IPS-18c (cell line): ENCODE results near the gene CARS1.

Experiments used
- H3K4me3 ChIP-seq: 2 replicates; pipeline ENCODE4 v1.7.0; 2013; ENCODE audit warnings: low read depth, mild to moderate bottlenecking, low read length, moderate library complexity; ENCODE audit not compliant: insufficient read depth
- H3K9me3 ChIP-seq: one replicate; pipeline ENCODE4 v1.6.1; 2013; ENCODE audit warnings: mild to moderate bottlenecking, low read length, moderate library complexity; ENCODE audit not compliant: control insufficient read depth, insufficient read depth

CARS1 gene

DNA sequence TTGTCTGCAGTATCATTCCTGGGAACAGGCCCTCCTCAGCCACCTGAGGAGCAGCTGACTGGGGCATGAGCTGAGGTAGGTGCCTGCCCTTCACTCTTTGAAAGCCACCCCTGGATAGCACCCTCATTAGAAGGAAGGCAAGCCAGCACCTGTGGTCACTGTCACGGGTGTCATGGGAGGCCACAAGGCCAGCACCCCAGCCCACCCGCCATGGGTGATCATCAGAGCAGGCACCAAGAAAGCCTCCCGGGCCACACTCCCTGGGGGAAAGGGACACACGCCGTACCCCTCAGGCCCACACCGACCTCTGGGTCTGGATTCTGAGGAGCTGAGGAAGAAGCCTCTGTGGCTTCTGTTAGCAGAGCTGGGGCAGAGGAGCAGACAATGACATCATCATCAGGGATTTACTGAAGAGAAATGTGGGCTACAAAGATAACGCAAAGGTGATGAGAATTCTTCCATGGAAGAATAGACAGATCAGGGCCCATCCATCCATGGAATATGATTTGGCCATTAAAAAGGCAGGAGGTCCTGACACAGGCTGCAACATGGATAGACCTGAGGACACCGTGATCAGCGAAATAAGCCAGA lies 48.4 kb downstream of the CARS1 start:
- Histone ChIP-seq H3K9me3 (no peaks in the 10 kb centered on the region), H3K4me3 (no peak overlapping the region)

- H3K4me3 ChIP-seq = no peak overlapping the region
- H3K9me3 ChIP-seq = no peaks in the 10 kb centered on the region
These were observed 49.7 kb downstream of the CARS1 start for GRCh38 chr11:3007404-3008010.

GRCh38 chr11:3006505-3007260 lies 50.5 kb downstream of the CARS1 start:
- Histone ChIP-seq H3K9me3 (no peaks in the 10 kb centered on the region), H3K4me3 (no peak overlapping the region)

DNA sequence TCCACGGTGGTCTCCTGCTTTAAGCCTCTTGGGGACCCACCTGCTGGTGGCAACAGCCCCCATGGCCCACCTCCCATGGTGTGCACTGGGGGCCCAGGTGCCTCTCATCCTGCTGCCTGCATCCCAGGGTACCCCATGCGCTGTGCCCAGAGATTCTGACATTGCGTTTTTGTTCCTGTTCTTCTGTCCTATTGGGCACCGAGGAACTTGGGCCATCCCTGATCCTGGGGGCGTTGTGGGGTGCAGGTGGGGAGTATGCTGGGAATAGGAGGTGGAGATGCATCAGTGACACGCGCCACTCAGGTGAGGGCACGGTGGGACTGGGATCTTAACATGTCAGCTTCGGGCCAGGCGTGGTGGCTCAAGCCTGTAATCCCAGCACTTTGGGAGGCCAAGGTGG lies 52.7 kb downstream of the CARS1 start:
- Histone ChIP-seq H3K9me3 (no peaks in the 10 kb centered on the region), H3K4me3 (no peak overlapping the region)

DNA sequence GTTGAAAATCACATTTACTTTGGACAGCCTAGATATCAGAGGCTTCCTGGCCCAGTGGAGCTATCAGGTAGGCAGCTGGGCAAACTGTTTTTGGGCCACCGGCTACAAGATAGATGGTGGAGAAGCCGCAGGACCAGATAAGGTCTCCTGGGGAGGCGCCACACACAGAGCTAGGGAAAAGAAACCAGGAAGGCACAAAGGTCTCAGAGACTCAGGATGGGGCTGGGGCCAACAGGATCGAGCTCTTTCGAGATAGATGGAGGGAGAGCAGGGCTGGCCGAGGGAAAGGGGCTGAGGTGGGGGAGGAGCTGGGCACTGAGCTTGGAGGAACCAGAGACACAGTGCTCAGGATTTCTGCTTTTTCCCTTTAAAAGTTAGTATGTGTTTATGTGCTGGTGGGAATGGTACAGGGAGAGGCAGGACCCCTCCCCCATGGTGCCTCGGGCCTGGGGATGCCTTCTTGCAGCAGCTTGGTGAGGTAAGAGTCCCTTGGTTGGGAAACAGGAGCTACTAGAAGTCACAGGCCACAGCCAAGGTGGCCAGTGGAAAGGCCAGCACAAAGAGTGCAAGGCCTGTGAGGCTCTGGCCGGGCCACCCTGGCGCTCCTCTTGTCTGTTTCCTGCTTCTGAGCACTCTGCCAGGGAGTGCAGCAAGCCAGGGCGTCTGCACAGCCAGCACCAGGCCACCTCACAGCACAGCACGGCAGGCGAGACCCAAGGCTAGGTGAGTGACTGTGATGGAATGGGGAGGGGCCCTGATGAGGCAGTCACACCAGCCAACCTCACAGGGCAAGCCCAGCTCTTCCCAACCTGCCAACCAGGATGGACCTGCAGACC lies 53.6 kb downstream of the CARS1 start:
- H3K4me3 ChIP-seq = no peak overlapping the region
- no peaks in the 10 kb centered on the region for H3K9me3 ChIP-seq

DNA sequence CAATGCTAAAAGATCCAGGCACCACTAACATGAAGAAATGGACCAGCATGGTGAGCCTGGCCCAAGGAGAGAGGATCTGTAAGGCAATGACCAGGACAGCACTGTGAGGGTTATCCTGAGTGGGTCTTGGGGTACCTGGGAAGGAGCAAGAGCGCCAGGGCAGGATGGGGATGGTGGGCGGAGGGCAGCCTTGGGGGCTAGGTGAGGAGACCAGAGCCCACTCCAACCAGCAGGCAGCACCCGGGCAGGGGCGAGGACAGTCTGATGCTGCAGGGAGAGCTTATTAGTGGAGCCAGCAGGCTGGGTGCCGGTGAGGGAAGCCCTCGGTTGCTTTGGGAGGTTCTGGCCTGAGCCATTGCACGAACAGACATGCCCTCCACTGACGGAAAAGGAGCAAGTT lies 54.4 kb downstream of the CARS1 start:
- Histone ChIP-seq H3K9me3 (no peaks in the 10 kb centered on the region), H3K4me3 (no peak overlapping the region)

GRCh38 chr11:3002351-3002861 lies 54.8 kb downstream of the CARS1 start:
- H3K4me3 ChIP-seq = no peak overlapping the region
- H3K9me3 ChIP-seq = no peaks in the 10 kb centered on the region

- Histone ChIP-seq H3K9me3 (no peaks in the 10 kb centered on the region), H3K4me3 (no peak overlapping the region)
These were observed 55.7 kb downstream of the CARS1 start for GRCh38 chr11:3001496-3001895.

GRCh38 chr11:3000032-3000961 lies 56.9 kb downstream of the CARS1 start:
- no peaks in the 10 kb centered on the region for H3K9me3 ChIP-seq

GRCh38 chr11:2999464-2999998 lies 57.7 kb downstream of the CARS1 start:
- Histone ChIP-seq H3K4me3 (no peak overlapping the region), H3K9me3 (no peaks in the 10 kb centered on the region)

More at GRCh38 chr11:3000032-3000961, 56.9 kb downstream of the CARS1 start:
- H3K4me3 ChIP-seq = no peak overlapping the region

GRCh38 chr11:2998073-2998850 lies 59.0 kb downstream of the CARS1 start:
- H3K9me3 ChIP-seq = peaks cover 2% of the 10 kb centered on the region
- H3K4me3 ChIP-seq = no peak overlapping the region

DNA sequence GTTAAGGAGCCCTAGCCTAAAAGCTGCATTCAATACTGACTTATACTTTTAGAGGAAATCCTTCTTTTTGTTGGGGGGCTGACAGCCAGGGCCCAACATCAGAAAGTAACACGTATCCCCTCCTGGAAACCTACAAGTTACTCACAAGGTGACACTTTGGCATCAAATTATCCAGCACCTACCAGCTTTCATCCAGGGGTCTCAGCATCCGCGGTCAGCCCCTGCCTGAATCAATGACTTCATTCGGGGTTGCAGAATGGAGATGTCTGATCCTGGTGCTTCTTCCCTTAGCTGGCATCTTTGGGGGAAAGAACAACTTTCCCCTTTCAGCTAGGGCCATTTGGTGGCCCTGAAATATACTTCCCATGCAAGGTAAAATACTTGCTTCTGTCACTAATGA lies 59.8 kb downstream of the CARS1 start:
- peaks cover 2% of the 10 kb centered on the region for H3K9me3 ChIP-seq
- H3K4me3 ChIP-seq = no peak overlapping the region

DNA sequence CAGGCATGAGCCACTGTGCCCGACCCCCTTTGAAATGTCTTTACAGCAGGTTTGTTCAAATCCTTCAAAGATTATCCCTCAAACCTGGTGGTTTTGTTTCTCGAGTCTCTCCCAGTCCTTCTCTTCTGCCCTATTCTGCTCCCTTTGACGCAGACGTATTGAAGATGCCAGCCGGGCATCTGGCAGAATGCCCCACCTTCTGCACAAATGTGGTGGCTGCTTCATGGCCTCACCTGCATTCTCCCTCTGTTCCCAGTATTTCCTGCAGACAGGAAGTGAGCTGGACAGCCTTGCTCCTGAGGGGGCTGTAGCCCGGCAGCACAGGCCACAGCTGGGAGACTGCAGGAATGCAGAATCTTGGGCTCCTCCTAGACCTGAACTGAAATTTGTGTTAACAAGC lies 60.2 kb downstream of the CARS1 start:
- Histone ChIP-seq H3K4me3 (no peak overlapping the region), H3K9me3 (peaks cover 2% of the 10 kb centered on the region)

DNA sequence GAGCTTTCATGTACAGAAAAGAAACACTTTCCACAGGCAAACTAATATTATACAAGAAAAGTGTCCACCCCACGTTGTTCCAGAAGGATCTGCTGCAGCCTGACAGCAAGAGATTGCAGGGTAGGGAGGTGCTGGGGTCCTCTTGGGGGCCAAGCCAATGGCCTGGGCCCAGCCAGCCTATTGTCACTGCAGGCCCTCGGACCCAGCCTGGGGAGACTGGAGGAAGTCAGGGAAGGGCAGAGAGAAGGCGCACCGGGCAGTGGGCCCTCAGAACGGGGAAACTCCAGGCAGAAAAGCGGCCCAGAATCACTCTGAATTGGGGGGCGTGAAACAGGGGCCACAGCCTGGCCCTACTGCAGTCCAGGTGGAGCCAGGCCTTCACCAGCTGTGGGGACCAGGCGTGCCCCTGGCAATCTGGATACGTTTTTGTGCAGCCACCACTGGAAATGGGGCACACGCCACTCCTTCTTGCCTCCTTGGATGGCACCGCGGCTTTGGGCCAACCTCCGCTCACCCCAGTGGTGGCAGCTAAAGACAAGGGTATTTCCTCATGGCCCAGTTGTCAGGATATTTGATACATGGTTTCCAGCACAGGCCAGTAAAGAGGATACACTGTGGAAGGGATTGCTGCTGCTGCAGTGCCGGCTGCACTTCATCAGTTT lies 61.2 kb downstream of the CARS1 start:
- peaks cover 2% of the 10 kb centered on the region for H3K9me3 ChIP-seq
- H3K4me3 ChIP-seq = no peak overlapping the region

- H3K4me3 ChIP-seq = no peak overlapping the region
These were observed 62.1 kb downstream of the CARS1 start for GRCh38 chr11:2995031-2995561.

More at GRCh38 chr11:2995031-2995561, 62.1 kb downstream of the CARS1 start:
- H3K9me3 ChIP-seq = peaks cover 2% of the 10 kb centered on the region
